Neural cell (in vitro differentiated cells): ENCODE data around the gene TMEM53. TPM values are rescaled to one million over a fixed set of nuclear protein-coding genes. Genes with fewer than 3 reads are reported as not detected.
"Not testable (repeated sequence)": the region's sequence is repeated elsewhere in the genome, so short reads cannot be mapped to it uniquely, and the experiment has no call there.

Experiments
- H2AFZ ChIP-seq: fragments of 200-600, 300-800 bp; sonication (generic), shearing (Covaris generic); 2 replicates; pipeline ENCODE4 v1.6.0; 2014; ENCODE audit warnings: low read depth, mild to moderate bottlenecking, antibody characterized with exemption, low read length, moderate library complexity
- H3F3A ChIP-seq: fragments of 200-600 bp; shearing (Covaris generic); 2 replicates; pipeline ENCODE4 v1.6.1; 2016; ENCODE audit warnings: mild to moderate bottlenecking, moderate library complexity, mixed read lengths, antibody characterized with exemption, low read length; ENCODE audit not compliant: insufficient read depth, poor library complexity, severe bottlenecking
- H3K27ac ChIP-seq: fragments of 200-600, 300-800 bp; sonication (generic), shearing (Covaris generic); 2 replicates; pipeline ENCODE4 v1.5.1; 2014; ENCODE audit warnings: mild to moderate bottlenecking, low read length, moderate library complexity
- H3K27me3 ChIP-seq: fragments of 300-800, 200-600 bp; sonication (generic), shearing (Covaris generic); 2 replicates; pipeline ENCODE4 v1.6.0; 2014; ENCODE audit warnings: mild to moderate bottlenecking, low read depth, low read length, moderate library complexity; ENCODE audit not compliant: insufficient read depth
- H3K36me3 ChIP-seq: fragments of 300-800, 200-600 bp; sonication (generic), shearing (Covaris generic); 2 replicates; pipeline ENCODE4 v1.5.1; 2014; ENCODE audit warnings: mild to moderate bottlenecking, antibody characterized with exemption, low read length, moderate library complexity; ENCODE audit not compliant: insufficient read depth
- H3K4me2 ChIP-seq: fragments of 300-800, 200-600 bp; sonication (generic), shearing (Covaris generic); 2 replicates; pipeline ENCODE4 v1.6.0; 2014; ENCODE audit warnings: mild to moderate bottlenecking, low read length
- H3K4me3 ChIP-seq: fragments of 300-800, 200-600 bp; sonication (generic), shearing (Covaris generic); 2 replicates; pipeline ENCODE4 v1.5.1; 2014; ENCODE audit warnings: mild to moderate bottlenecking, low read length, moderate library complexity
- H3K79me2 ChIP-seq: fragments of 200-600 bp; shearing (Covaris generic); replicated peaks from 2 replicates; pipeline ENCODE4 v1.6.0; 2014; ENCODE audit warnings: mild to moderate bottlenecking, low read length, moderate library complexity; ENCODE audit not compliant: insufficient read depth
- H3K9ac ChIP-seq: fragments of 300-800, 200-600 bp; sonication (generic), shearing (Covaris generic); 2 replicates; pipeline ENCODE4 v1.6.1; 2016; ENCODE audit warnings: mild to moderate bottlenecking, low read length, mixed read lengths
- H3K9me2 ChIP-seq: fragments of 200-600 bp; shearing (Covaris generic); 2 replicates; pipeline ENCODE4 v1.6.1; 2016; ENCODE audit warnings: mild to moderate bottlenecking, low read length, mixed read lengths; ENCODE audit not compliant: insufficient read depth
- H3K9me3 ChIP-seq: fragments of 200-600, 300-800 bp; sonication (generic), shearing (Covaris generic); 2 replicates; pipeline ENCODE4 v1.6.1; 2016; ENCODE audit warnings: mild to moderate bottlenecking, mixed run types, low read length, moderate library complexity, mixed read lengths
- H4K20me1 ChIP-seq: fragments of 200-600 bp; shearing (Covaris generic); 2 replicates; pipeline ENCODE4 v1.6.1; 2016; ENCODE audit warnings: mild to moderate bottlenecking, mixed run types; ENCODE audit not compliant: insufficient read depth
- EP300 ChIP-seq: fragments of 450-650 bp; conservative IDR thresholded peaks from 2 replicates; pipeline ENCODE4 v1.6.1; 2014; ENCODE audit warnings: antibody characterized with exemption, mild to moderate bottlenecking, moderate library complexity; ENCODE audit not compliant: poor library complexity, severe bottlenecking
- EZH2 ChIP-seq: fragments of 200-600, 300-800 bp; shearing (Covaris generic), sonication (generic); IDR thresholded peaks from 2 replicates; pipeline ENCODE4 v1.6.1; 2014; ENCODE audit warnings: antibody characterized with exemption, low read length, borderline replicate concordance, mild to moderate bottlenecking; ENCODE audit not compliant: insufficient read depth, poor library complexity, severe bottlenecking
- MXI1 ChIP-seq: fragments of 450-650 bp; conservative IDR thresholded peaks from 2 replicates; pipeline ENCODE4 v1.6.1; 2014; ENCODE audit warnings: antibody characterized with exemption, mild to moderate bottlenecking; ENCODE audit not compliant: poor library complexity, severe bottlenecking
- POLR2AphosphoS5 ChIP-seq: IDR thresholded peaks from 2 replicates; pipeline ENCODE4 v1.6.1; 2012
- RAD21 ChIP-seq: fragments of 450-650 bp; conservative IDR thresholded peaks from 2 replicates; pipeline ENCODE4 v1.6.1; 2014; ENCODE audit warnings: antibody characterized with exemption, mild to moderate bottlenecking, moderate library complexity
- SMC3 ChIP-seq: fragments of 450-650 bp; conservative IDR thresholded peaks from 2 replicates; pipeline ENCODE4 v1.6.1; 2014; ENCODE audit warnings: antibody characterized with exemption, mild to moderate bottlenecking, moderate library complexity; ENCODE audit not compliant: poor library complexity
- TAF1 ChIP-seq: IDR thresholded peaks from 2 replicates; pipeline ENCODE4 v1.6.1; 2012; ENCODE audit warnings: low read depth
- polyA plus RNA-seq: library from polyadenylated mRNA; depleted of rRNA; stranded (reverse); fragments of >200 nt; gene quantifications from 2 replicates; pipeline ENCODE4 v1.2.3, GENCODE V29; 2014
- TF ChIP-seq, protein P1 (sequence below): fragments of 450-650 bp; IDR thresholded peaks from 2 replicates; pipeline ENCODE4 v1.5.1; 2014; ENCODE audit warnings: antibody characterized with exemption, mild to moderate bottlenecking, moderate library complexity; ENCODE audit not compliant: poor library complexity, severe bottlenecking
- TF ChIP-seq, protein P2 (sequence below): IDR thresholded peaks from 2 replicates; pipeline ENCODE4 v1.6.1; 2012; ENCODE audit warnings: borderline replicate concordance

Gene TMEM53
- polyA plus RNA-seq, 1 donor from 2014 or later, result 13.4 TPM

DNA sequence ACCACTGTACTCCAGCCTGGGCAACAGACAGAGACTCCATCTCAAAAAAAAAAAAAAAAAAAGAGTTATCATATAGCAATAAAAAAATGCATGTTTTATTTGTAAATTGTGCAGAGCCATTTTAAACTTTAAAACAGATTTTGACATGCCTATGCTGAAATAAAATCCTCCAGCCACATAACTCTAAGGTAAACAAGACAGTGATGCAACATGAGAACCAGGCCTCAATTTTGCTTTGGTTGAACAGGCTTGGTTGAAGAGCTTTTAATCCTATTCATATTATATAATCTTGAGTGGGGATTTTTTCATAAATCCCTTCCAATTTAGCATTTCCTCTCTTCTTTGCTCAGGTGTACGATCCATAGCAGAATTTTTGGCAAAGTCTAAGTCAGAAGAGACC is 26.3 kb upstream of the TMEM53 start:
- TF ChIP-seq POLR2AphosphoS5 (no peak), RAD21 (no peak), EZH2 (no peak), SMC3 (no peak), MXI1 (no peak), TAF1 (no peak), EP300 (no peak)
- TF ChIP-seq, protein P1, sequence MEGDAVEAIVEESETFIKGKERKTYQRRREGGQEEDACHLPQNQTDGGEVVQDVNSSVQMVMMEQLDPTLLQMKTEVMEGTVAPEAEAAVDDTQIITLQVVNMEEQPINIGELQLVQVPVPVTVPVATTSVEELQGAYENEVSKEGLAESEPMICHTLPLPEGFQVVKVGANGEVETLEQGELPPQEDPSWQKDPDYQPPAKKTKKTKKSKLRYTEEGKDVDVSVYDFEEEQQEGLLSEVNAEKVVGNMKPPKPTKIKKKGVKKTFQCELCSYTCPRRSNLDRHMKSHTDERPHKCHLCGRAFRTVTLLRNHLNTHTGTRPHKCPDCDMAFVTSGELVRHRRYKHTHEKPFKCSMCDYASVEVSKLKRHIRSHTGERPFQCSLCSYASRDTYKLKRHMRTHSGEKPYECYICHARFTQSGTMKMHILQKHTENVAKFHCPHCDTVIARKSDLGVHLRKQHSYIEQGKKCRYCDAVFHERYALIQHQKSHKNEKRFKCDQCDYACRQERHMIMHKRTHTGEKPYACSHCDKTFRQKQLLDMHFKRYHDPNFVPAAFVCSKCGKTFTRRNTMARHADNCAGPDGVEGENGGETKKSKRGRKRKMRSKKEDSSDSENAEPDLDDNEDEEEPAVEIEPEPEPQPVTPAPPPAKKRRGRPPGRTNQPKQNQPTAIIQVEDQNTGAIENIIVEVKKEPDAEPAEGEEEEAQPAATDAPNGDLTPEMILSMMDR, result no peak
- TF ChIP-seq, protein P2, sequence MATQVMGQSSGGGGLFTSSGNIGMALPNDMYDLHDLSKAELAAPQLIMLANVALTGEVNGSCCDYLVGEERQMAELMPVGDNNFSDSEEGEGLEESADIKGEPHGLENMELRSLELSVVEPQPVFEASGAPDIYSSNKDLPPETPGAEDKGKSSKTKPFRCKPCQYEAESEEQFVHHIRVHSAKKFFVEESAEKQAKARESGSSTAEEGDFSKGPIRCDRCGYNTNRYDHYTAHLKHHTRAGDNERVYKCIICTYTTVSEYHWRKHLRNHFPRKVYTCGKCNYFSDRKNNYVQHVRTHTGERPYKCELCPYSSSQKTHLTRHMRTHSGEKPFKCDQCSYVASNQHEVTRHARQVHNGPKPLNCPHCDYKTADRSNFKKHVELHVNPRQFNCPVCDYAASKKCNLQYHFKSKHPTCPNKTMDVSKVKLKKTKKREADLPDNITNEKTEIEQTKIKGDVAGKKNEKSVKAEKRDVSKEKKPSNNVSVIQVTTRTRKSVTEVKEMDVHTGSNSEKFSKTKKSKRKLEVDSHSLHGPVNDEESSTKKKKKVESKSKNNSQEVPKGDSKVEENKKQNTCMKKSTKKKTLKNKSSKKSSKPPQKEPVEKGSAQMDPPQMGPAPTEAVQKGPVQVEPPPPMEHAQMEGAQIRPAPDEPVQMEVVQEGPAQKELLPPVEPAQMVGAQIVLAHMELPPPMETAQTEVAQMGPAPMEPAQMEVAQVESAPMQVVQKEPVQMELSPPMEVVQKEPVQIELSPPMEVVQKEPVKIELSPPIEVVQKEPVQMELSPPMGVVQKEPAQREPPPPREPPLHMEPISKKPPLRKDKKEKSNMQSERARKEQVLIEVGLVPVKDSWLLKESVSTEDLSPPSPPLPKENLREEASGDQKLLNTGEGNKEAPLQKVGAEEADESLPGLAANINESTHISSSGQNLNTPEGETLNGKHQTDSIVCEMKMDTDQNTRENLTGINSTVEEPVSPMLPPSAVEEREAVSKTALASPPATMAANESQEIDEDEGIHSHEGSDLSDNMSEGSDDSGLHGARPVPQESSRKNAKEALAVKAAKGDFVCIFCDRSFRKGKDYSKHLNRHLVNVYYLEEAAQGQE, result no peak
- no peak overlapping the region for H3K4me2 ChIP-seq
- H3K27ac ChIP-seq, result no peak overlapping the region
- no peaks in the 10 kb centered on the region for H3K36me3 ChIP-seq
- no peak overlapping the region for H3K4me3 ChIP-seq
- H3K9me3 ChIP-seq, result no peaks in the 10 kb centered on the region
- no peaks in the 10 kb centered on the region for H3K27me3 ChIP-seq
- no peak overlapping the region for H3K9ac ChIP-seq
- H3K9me2 ChIP-seq, result no peaks in the 10 kb centered on the region
- no peak overlapping the region for H2AFZ ChIP-seq
- no peaks in the 10 kb centered on the region for H3K79me2 ChIP-seq
- no peaks in the 10 kb centered on the region for H4K20me1 ChIP-seq
- H3F3A ChIP-seq, result no peaks in the 10 kb centered on the region

DNA sequence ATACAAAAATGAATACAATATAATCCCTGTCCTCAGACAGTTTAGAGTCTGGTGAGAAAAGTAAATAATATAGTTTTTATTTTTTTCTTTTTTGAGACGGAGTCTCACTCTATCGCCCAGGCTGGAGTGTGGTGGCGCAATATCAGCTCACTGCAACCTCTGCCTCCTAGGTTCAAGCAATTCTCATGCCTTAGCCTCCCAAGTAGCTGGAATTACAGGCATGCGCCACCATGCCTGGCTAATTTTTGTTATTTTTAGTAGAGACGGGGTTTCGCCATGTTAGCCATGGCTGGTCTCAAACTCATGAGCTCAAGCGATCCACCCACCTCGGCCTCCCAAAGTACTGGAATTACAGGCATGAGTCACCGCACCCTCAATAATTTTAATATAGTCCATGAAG is 25.1 kb upstream of the TMEM53 start:
- H4K20me1 ChIP-seq, H3K27ac ChIP-seq, H3K27me3 ChIP-seq, H3K4me3 ChIP-seq, H3K9me3 ChIP-seq, H2AFZ ChIP-seq, H3K79me2 ChIP-seq, H3K36me3 ChIP-seq, H3F3A ChIP-seq, H3K9ac ChIP-seq, H3K9me2 ChIP-seq, H3K4me2 ChIP-seq: not testable (repeated sequence)

DNA sequence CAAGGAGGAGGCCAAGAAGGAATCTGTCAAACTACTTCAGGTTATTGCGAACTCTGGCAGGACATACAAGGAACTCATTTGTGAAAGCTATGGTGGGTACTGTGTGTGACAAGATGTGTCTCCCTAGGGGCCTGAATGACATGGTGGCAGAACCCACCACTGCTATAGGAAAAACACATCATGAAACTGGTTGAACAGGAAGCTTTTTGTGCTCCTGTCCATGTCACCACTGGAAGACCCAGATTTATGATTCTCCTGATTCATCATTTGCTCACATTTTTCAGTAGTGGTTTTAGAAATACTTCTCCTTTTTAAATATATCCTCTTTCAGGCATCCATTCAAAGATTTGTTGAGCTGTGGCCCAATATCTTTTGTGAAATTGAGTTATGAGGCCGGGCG is 23.9 kb upstream of the TMEM53 start:
- H3K4me2 ChIP-seq, result no peak overlapping the region
- no peaks in the 10 kb centered on the region for H3K36me3 ChIP-seq
- no peak for TF ChIP-seq RAD21
- no peak for TF ChIP-seq MXI1
- TF ChIP-seq EZH2, result no peak
- TF ChIP-seq POLR2AphosphoS5, result no peak
- no peak for TF ChIP-seq EP300
- TF ChIP-seq, protein P2, result no peak
- no peak for TF ChIP-seq TAF1
- no peak for TF ChIP-seq SMC3
- TF ChIP-seq, protein P1, result no peak
- no peak overlapping the region for H3K27ac ChIP-seq
- no peak overlapping the region for H3K4me3 ChIP-seq
- no peak overlapping the region for H3K9ac ChIP-seq
- no peak overlapping the region for H2AFZ ChIP-seq
- H3F3A ChIP-seq, result no peaks in the 10 kb centered on the region
- H3K79me2 ChIP-seq, result no peaks in the 10 kb centered on the region
- no peaks in the 10 kb centered on the region for H3K9me3 ChIP-seq
- no peaks in the 10 kb centered on the region for H3K27me3 ChIP-seq
- no peaks in the 10 kb centered on the region for H3K9me2 ChIP-seq
- H4K20me1 ChIP-seq, result no peaks in the 10 kb centered on the region
